DMS53 treated with DMSO at 0.1 percent for 48 hours (cell line): ENCODE results near the gene RAPGEF1.

Experiments
- DNase-seq: peaks from one replicate; lab custom pipeline; 2025; ENCODE audit not compliant: unreplicated experiment; lab: John Stamatoyannopoulos, UW

The RAPGEF1 gene

GRCh38 chr9:131591845-131592208, 148.0 kb downstream of the RAPGEF1 start:
- no peak for DNase-seq

DNA sequence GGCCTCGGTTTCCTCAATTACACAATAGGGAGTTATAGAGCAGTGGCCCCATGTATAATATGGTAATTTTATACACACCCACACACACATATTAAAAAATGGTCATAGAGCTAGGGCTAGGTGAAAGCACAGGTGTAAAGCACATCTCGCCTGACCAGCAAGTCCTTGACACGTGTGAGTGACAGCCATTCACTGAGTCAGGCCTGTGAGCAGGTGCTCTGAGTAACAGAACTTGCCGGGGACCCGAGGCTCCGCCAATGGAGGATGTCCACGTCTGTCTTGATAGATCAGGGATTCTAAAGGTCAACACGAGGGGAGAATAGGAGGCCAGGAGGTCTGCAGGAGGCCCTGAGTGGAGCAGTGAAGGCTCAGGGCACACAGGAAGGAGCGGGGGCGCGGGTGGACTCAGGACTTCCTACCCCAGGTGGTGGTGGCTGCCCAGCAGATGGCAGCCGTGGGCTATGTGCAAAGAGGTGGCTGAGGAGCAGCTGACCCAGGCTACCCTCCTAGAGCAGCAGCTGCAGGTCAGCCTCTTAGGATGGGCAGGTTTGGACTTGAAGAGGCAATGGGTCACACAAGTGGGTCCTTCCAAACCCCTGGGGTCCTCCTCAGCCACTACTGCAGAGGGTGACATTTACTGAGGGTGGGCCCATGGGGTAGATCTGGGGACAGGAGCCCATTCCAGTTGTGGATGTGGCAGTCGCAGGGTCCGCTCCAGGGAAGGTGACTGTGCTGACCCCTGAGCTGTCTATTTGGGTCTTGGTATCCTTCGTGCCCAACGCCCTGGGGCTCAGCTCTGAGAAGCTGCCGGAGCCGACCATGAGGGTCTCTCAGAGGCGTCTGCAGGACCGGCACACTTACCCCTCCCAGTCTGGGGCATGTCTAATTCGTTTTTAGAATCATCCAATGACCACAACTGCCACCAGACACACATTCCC, 148.7 kb downstream of the RAPGEF1 start:
- DNase-seq, result peak; percentile 67

DNA sequence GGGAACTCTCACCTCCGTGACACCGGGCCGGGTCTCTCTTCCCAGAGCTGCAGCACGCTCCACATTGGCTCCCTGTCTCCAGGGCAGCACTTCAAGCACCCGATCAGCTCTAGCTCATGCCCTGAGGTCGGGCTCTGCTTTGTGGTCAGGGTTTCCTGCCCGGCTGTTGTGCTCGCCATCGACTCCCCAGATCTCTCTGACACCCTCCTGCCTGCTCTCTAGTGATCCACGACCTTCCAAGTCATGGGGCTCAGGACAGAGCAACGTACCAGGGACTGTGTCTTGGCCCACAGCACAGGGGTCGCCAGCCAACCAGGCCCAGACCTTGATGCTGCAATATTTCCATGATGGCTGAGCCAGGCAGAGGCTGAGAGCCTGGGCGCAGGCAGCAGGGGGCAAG, 149.4 kb downstream of the RAPGEF1 start:
- DNase-seq, result no peak

DNA sequence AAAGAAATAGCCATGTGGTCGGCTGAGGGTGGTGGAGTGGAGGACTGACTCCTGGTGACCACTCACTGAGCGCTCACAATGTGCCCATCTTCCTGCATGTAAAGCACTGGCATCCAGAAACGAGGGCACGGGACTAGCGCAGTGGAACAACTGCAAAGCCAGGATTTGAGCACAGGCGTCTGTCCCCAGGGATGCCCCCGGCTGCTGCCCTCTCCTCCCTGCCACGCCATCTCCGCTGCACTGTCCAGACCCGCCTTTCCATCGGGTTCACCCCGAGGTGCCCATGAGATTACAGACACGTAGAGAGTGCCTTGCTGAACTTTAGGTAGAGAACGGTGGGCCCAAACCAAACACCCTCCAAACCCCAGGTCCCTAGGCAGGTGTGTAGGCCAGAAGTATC, 149.9 kb downstream of the RAPGEF1 start:
- DNase-seq, result no peak

GRCh38 chr9:131589124-131589711, 150.7 kb downstream of the RAPGEF1 start:
- DNase-seq, result no peak

DNA sequence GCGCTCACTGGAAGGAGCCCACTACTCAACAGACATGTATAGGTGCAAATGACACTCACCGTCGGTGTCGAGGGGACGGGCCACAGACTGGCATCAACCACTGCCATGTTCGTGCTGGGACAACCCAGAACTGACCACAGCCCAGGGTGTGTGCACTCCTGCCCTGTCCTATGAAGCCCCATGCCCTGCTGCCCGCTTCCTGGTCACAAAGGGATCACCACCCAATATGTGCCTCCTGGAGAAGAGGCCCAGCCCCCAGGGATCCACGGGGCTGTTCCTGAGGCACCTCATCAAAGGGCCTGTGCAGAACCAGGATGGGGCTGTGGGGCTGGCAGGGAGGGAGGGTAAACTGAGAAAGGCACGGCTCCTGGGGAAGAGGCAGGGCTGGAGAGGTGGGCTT, 151.5 kb downstream of the RAPGEF1 start:
- DNase-seq, result no peak

DNA sequence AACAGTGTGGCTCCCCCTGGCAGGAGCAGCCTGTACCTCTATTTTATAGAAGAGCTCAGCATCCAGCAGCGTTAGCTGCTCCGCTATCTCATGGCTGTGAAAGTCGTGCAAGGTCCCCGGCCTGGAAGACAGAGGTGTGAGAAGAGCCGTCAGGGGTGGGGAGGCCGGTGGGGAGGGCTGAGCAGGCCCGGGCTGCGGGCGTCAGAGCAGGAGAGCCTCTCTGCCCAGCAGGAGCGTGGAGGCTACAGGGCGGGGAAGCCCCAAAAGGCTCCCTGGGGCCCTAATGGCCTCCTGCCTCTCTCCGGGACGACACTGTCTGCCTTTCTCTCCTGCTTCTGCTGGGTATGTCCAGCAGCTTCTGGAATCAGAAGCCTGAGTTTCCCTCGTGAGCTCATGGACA, 152.0 kb downstream of the RAPGEF1 start:
- no peak for DNase-seq

DNA sequence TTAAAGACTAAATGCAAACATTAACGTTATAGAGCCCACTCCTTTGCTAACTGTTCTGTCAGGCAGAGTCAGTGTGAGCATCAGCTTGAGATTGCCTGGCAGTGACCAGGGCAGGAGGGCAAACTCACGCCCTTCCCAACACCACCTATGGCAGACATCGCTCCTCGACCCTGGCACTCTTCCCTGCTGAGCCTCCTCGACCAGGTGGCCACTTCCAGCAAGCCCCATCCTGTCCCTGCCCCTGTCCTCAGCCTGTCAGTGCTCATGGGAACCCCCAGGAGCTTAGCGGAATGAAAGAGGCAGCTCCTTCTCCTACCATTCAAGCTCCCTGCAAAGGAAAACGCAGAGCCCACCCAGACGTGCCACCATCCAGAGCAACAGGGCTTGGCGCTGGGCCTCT, 152.5 kb downstream of the RAPGEF1 start:
- DNase-seq, result no peak

GRCh38 chr9:131585375-131585774, 154.5 kb downstream of the RAPGEF1 start:
- DNase-seq, result no peak

- no peak for DNase-seq
These were observed 155.0 kb downstream of the RAPGEF1 start for GRCh38 chr9:131584858-131585257.

DNA sequence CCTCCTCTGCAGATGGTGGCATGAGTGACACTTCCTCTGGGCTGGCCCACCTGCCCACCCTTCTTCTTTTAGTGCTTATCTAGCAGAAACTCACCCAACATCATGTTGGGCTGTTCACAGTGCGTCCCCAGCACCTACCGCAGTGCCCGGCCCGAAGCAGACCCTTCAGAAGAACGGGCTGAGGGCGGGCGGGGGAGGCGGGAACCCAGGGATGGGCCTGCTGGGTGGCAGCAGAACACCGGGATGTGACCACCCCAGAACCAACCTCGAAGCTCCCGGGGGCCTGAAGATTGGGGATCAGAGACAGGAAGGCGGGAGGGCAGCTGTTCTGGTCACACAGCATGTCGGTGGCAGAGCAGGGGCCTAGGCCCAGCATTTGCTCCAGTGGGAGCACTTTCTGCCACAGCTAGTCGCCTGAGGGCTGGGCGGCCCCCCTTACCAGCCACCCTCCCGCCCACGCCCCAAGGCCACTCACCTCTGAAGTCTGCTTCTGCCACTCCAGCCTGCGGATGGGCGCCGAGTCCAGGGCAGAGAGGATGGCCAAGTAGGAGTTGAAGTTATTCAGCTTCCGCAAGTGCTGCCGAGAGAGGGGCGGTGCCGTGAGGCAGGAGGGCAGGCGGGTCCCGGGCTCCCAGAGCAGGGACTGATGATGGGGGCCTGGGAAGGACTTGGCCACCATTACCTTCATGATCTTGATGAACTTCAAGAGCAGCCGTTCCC, 155.9 kb downstream of the RAPGEF1 start:
- no peak for DNase-seq

- DNase-seq, result no peak
These were observed 156.6 kb downstream of the RAPGEF1 start for GRCh38 chr9:131583337-131583645.

DNA sequence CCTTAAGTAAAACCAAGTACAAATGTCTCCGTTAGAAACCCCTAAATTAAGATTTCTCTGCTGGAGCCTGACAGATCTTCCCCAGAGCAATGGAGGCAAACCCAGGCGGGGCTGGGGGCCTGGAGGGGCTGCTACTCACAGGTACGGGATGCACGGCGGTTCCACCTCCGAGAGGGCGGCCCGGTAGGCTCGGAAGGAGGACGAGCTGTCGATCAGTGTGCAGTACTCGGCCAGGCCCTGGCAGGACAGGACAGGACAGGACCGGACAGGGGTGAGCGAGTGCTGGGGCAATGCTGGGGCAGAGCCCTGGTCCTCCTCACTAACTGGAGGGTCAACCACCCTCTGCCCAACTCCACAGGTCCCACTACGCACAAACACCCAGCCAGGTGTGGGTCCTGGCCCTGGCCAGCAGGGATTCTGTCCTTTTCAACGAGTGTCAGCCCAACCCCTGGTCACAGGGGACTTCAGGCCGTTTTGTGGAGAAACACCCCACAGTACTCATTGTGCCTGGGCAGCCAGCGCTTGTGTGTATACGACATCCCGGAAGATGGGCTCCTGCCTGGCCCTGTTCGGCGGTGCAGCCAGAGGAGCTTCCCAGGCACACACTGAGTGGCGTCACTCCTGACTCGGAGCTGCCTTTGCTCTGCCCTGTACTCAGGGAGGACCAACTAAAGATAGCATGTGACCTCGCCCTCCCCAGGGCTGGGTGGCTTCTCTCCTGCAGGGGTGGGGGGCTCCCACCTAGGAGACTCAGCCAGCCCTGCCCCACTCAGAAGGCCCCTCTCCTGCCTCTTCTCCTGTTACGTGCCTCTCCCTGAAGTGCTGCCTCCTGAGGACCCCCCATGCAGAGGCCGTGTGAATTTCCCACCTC, 157.2 kb downstream of the RAPGEF1 start:
- DNase-seq, result no peak

DNA sequence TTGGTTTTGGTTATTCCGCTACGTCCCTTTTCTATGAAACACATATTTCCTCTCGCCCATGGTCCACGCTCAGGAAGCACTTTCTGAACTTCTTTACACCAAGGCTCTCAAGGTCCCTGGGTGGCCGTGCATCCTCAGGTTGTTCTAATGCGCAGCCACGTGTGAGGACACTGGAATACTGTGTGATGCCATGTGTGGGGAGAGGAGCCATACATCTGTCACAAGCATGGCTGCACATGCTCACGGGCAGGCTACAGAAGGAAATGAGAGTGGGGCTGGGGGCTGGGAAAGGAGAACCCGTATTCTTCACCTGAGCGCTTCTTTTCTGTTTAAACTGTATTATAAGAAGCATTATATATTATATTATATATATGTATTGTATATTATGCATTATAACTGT, 157.8 kb downstream of the RAPGEF1 start:
- no peak for DNase-seq

DNA sequence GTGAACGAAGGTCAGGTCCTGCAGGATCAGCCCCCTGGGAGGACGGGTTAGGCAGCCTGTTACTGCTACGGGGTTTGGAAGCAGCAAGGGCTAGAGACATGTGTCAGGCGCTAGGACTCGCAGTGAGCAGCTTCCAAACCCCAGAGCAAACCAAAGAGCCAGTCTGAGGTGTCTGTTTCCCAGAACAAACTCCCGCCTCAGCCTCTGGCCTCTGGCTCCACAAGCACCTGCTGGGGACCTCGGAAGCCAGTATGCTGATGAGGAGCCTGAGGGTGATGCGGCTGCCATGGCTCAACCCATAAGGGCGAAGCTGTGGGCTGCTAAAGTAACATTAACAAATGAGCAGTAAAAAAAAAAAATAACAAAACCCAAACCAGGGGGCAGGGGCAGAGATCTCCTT, 159.5 kb downstream of the RAPGEF1 start:
- DNase-seq, result no peak

GRCh38 chr9:131579789-131580211, 160.1 kb downstream of the RAPGEF1 start:
- no peak for DNase-seq

DNA sequence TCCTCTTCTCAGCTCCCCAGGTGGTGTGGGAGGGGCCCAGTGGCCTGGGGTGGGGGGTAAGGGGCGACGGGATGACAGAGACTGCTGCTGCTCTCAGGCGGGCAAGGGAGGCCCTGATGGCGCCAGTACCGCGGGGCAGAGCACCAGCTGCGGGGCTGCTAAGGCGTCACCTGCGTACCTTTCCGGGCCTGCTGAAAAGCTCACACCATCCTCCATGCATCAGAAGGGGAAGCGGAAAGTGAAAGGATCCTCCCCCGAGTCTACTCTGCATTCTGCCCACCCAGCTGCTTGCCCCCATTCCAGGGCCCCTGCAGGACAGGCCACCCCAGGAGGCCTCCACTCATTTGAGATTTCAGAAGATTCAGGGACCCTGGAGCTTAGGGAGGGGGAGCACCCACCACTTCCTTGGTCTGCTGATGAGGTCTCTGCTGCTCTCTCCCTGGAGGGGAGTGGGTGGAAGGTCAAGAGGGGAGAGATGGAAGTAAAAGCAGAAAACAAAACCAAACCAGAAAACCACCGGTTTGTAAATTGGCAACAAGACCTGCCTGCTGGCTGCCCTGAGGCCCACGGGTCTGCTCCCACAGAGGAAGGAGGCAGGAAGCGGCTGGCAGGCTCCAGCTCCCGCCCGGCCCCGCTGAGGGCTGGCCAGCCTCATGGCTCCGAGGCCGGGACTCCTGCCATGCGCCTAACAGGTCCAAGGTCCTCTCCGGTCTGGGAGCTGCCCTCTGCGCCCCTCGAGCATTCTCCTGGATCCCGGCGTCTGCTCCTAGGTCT, 161.0 kb downstream of the RAPGEF1 start:
- DNase-seq, result no peak

DNA sequence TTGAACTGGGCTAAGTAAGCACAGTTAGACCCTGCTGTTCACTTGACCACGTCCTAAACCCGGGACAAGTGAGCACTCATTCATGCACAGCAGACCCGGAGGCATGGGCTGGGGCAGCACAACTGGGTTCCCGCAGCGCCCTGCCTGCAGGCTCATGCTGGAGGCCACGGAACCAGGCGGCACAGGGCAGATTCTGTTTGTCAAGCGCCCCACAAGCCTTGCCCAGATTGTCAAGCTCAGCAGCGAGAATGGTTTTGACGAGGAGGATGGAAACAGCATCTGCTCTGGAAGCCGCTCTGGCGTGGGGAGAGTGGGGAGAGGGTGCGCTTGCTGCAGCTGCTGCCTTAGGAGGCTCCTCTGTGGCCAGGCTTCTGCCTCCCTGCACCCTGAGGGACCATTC, 161.9 kb downstream of the RAPGEF1 start:
- no peak for DNase-seq

GRCh38 chr9:131577005-131578000, 162.6 kb downstream of the RAPGEF1 start:
- DNase-seq, result no peak
